Activated CD8-positive, alpha-beta T cell treated with anti-CD3 and anti-CD28 coated beads for 36 hours (primary cell): Measurements from ENCODE around the gene ODAD2. TPM values are rescaled to one million over a fixed set of nuclear protein-coding genes. Genes with fewer than 3 reads are reported as not detected.
"Not testable (repeated sequence)": the region's sequence is repeated elsewhere in the genome, so short reads cannot be mapped to it uniquely, and the experiment has no call there.

Experiments used
- ATAC-seq: fragments of 200-7000 bp; cut with Tn5 transposase; one replicate; pipeline ENCODE4 v1.10.0; 2021; ENCODE audit warnings: mild to moderate bottlenecking, moderate library complexity
- CTCF ChIA-PET: fragments of 350-600 bp; sonication (Branson Sonifier 250); formaldehyde crosslinking; loops from one replicate; lab custom pipeline; 2021; ENCODE audit warnings: antibody characterized with exemption; lab: Charles Lee
- POLR2A ChIA-PET: fragments of 350-600 bp; sonication (Branson Sonifier 250); formaldehyde crosslinking; loops from one replicate; lab custom pipeline; 2021; ENCODE audit warnings: antibody characterized with exemption; lab: Charles Lee
- DNase-seq: peaks from one replicate; pipeline ENCODE4 v3.0.0-alpha.2; 2020
- H3K27ac Mint-ChIP-seq: one replicate; pipeline ENCODE4 v1.8.0; 2021; ENCODE audit warnings: mild to moderate bottlenecking, mixed read lengths
- H3K27me3 Mint-ChIP-seq: one replicate; pipeline ENCODE4 v1.8.0; 2021; ENCODE audit warnings: mixed read lengths
- H3K36me3 Mint-ChIP-seq: one replicate; pipeline ENCODE4 v1.8.0; 2021; ENCODE audit warnings: low read depth, mixed read lengths
- H3K4me1 Mint-ChIP-seq: one replicate; pipeline ENCODE4 v1.8.0; 2021; ENCODE audit warnings: low read depth, mixed read lengths
- H3K4me3 Mint-ChIP-seq: one replicate; pipeline ENCODE4 v1.8.0; 2021; ENCODE audit warnings: mild to moderate bottlenecking, moderate library complexity, mixed read lengths
- H3K9me3 Mint-ChIP-seq: one replicate; pipeline ENCODE4 v1.8.0; 2021; ENCODE audit warnings: mixed read lengths
- CTCF ChIP-seq: fragments of 200-600 bp; IDR thresholded peaks from one replicate; pipeline ENCODE4 v1.8.0; 2022; ENCODE audit warnings: antibody characterized with exemption, mild to moderate bottlenecking
- intact Hi-C: fragments of 100-400 bp; cut with micrococcal nuclease; formaldehyde crosslinking; loops from one replicate; pipeline ENCODE4 v1.10.0; 2022
- total RNA-seq, 2 experiments: library from RNA; stranded (reverse); gene quantifications; one replicate each; pipeline ENCODE4 v1.2.3, GENCODE V29; 2021

ODAD2 gene
- total RNA-seq, 2 experiments from 2014 or later, result 0.40 to 0.88 TPM

GRCh38 chr10:27912231-27912630 is 86.6 kb downstream of the ODAD2 start:
- H3K27me3 Mint-ChIP-seq, result no peaks in the 10 kb centered on the region
- DNase-seq, result no peak
- no peak overlapping the region for H3K27ac Mint-ChIP-seq
- ATAC-seq, result no peak
- no peak overlapping the region for H3K4me3 Mint-ChIP-seq
- no peaks in the 10 kb centered on the region for H3K36me3 Mint-ChIP-seq
- POLR2A ChIA-PET, result no interaction called here
- CTCF ChIA-PET, result no interaction called here
- H3K4me1 Mint-ChIP-seq, result no peaks in the 10 kb centered on the region
- H3K9me3 Mint-ChIP-seq, result no peaks in the 10 kb centered on the region
- TF ChIP-seq CTCF, result no peak
- intact Hi-C loops, result no loop called here

GRCh38 chr10:27911539-27911938 is 87.3 kb downstream of the ODAD2 start:
- ATAC-seq (no peak), DNase-seq (no peak)
- TF ChIP-seq CTCF, result no peak
- Mint-ChIP-seq H3K36me3 (no peaks in the 10 kb centered on the region), H3K27ac (no peak overlapping the region), H3K27me3 (no peaks in the 10 kb centered on the region), H3K4me1 (no peaks in the 10 kb centered on the region), H3K4me3 (no peak overlapping the region), H3K9me3 (no peaks in the 10 kb centered on the region)
- intact Hi-C loops, result no loop called here
- ChIA-PET POLR2A (no interaction called here), CTCF (no interaction called here)

- no peak overlapping the region for H3K27ac Mint-ChIP-seq
- no peak for ATAC-seq
- ChIA-PET CTCF (no interaction called here), POLR2A (no interaction called here)
- TF ChIP-seq CTCF, result no peak
- intact Hi-C loops, result no loop called here
- H3K9me3 Mint-ChIP-seq, result no peaks in the 10 kb centered on the region
- no peaks in the 10 kb centered on the region for H3K4me1 Mint-ChIP-seq
- H3K27me3 Mint-ChIP-seq, result no peaks in the 10 kb centered on the region
- H3K4me3 Mint-ChIP-seq, result no peak overlapping the region
- H3K36me3 Mint-ChIP-seq, result no peaks in the 10 kb centered on the region
- DNase-seq, result no peak
Measured at GRCh38 chr10:27911011-27911410, 87.9 kb downstream of the ODAD2 start.

- Mint-ChIP-seq H3K27me3 (no peaks in the 10 kb centered on the region), H3K27ac (no peak overlapping the region), H3K9me3 (peaks cover 10% of the 10 kb centered on the region), H3K4me1 (no peaks in the 10 kb centered on the region), H3K36me3 (peaks cover 2% of the 10 kb centered on the region), H3K4me3 (no peak overlapping the region)
- intact Hi-C loops, result no loop called here
- ChIA-PET POLR2A (no interaction called here), CTCF (no interaction called here)
- no peak for DNase-seq
- ATAC-seq, result no peak
- no peak for TF ChIP-seq CTCF
Measured at GRCh38 chr10:27908231-27908630, 90.6 kb downstream of the ODAD2 start.

GRCh38 chr10:27899485-27899884 is 99.4 kb downstream of the ODAD2 start:
- intact Hi-C loops, ATAC-seq, H3K27me3 Mint-ChIP-seq, POLR2A ChIA-PET, H3K4me3 Mint-ChIP-seq: not testable (repeated sequence)
- peaks cover 41% of the 10 kb centered on the region for H3K9me3 Mint-ChIP-seq
- peaks cover 13% of the 10 kb centered on the region for H3K36me3 Mint-ChIP-seq
- peaks cover 18% of the 10 kb centered on the region for H3K4me1 Mint-ChIP-seq
- CTCF ChIA-PET, result interaction anchor here (0.8 kb wide), 1 partner anchor 158 kb away, joined by 3 read pairs; no protein-coding TSS in a partner anchor
- peak overlapping the region; percentile 69 for H3K27ac Mint-ChIP-seq
- DNase-seq, result peak; percentile 58

GRCh38 chr10:27899058-27899457 is 99.8 kb downstream of the ODAD2 start:
- peaks cover 13% of the 10 kb centered on the region for H3K36me3 Mint-ChIP-seq
- peaks cover 40% of the 10 kb centered on the region for H3K9me3 Mint-ChIP-seq
- intact Hi-C loops, result no loop called here
- no peak overlapping the region for H3K4me3 Mint-ChIP-seq
- no peaks in the 10 kb centered on the region for H3K27me3 Mint-ChIP-seq
- TF ChIP-seq CTCF, result no peak
- DNase-seq, result no peak
- no peak for ATAC-seq
- H3K4me1 Mint-ChIP-seq, result peaks cover 18% of the 10 kb centered on the region
- no peak overlapping the region for H3K27ac Mint-ChIP-seq
- ChIA-PET CTCF (interaction anchor here (0.8 kb wide), 1 partner anchor 157 kb away, joined by 3 read pairs; no protein-coding TSS in a partner anchor), POLR2A (no interaction called here)
